ENCODE measurements around the gene TMEM121B. TPM values are rescaled to one million over a fixed set of nuclear protein-coding genes. Genes with fewer than 3 reads are reported as not detected.

The TMEM121B gene
- total and polyA plus RNA-seq, 4 donors: 0.06 to 0.17 (median 0.10) TPM

- WGBS: 26% methylated on average over 17 of the region's 17 CpGs
- no peak for DNase-seq (ENCODE audit: low spot score)
- TF ChIP-seq, protein P1, sequence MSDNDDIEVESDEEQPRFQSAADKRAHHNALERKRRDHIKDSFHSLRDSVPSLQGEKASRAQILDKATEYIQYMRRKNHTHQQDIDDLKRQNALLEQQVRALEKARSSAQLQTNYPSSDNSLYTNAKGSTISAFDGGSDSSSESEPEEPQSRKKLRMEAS (IDR thresholded peaks at IDR 0.05): no peak
- TF ChIP-seq EGR1 (IDR thresholded peaks at IDR 0.05; ENCODE audit: low read depth in 2 of 2): no peak
- TF ChIP-seq, protein P2, sequence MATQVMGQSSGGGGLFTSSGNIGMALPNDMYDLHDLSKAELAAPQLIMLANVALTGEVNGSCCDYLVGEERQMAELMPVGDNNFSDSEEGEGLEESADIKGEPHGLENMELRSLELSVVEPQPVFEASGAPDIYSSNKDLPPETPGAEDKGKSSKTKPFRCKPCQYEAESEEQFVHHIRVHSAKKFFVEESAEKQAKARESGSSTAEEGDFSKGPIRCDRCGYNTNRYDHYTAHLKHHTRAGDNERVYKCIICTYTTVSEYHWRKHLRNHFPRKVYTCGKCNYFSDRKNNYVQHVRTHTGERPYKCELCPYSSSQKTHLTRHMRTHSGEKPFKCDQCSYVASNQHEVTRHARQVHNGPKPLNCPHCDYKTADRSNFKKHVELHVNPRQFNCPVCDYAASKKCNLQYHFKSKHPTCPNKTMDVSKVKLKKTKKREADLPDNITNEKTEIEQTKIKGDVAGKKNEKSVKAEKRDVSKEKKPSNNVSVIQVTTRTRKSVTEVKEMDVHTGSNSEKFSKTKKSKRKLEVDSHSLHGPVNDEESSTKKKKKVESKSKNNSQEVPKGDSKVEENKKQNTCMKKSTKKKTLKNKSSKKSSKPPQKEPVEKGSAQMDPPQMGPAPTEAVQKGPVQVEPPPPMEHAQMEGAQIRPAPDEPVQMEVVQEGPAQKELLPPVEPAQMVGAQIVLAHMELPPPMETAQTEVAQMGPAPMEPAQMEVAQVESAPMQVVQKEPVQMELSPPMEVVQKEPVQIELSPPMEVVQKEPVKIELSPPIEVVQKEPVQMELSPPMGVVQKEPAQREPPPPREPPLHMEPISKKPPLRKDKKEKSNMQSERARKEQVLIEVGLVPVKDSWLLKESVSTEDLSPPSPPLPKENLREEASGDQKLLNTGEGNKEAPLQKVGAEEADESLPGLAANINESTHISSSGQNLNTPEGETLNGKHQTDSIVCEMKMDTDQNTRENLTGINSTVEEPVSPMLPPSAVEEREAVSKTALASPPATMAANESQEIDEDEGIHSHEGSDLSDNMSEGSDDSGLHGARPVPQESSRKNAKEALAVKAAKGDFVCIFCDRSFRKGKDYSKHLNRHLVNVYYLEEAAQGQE (IDR thresholded peaks at IDR 0.05): no peak
- H3K27ac ChIP-seq (ENCODE audit: low read depth in 1 of 2, low read length in 2 of 2): peak overlapping the region; percentile 97 to 99
- no peaks in the 10 kb centered on the region for H3K9me3 ChIP-seq (ENCODE audit: control insufficient read depth in 4 of 4, low read length in 3 of 4)
- no peaks in the 10 kb centered on the region for H3K27me3 ChIP-seq (ENCODE audit: control insufficient read depth in 4 of 4, insufficient read depth in 4 of 4, low read length in 3 of 4)
- peaks cover 10 to 46% (median 29%) of the 10 kb centered on the region in 4 donors for H3K4me1 ChIP-seq (ENCODE audit: control insufficient read depth in 4 of 4, insufficient read depth in 4 of 4, low read length in 3 of 4)
- H3K4me3 ChIP-seq (ENCODE audit: low read depth in 1 of 3, low read length in 3 of 3): peak overlapping the region; percentile 78 to 87 (median 81)
- peak overlapping the region; percentile 71 to 72 for H3K9ac ChIP-seq (ENCODE audit: low read depth in 1 of 2, low read length in 2 of 2)
- H3K36me3 ChIP-seq (ENCODE audit: control insufficient read depth in 4 of 4, insufficient read depth in 3 of 4, low read depth in 1 of 4, low read length in 3 of 4): peaks cover 0 to 2% (median 0%) of the 10 kb centered on the region in 4 donors
Observed at GRCh38 chr22:17158176-17158567, 37.0 kb upstream of the TMEM121B start.

- H3K4me1 ChIP-seq (ENCODE audit: control insufficient read depth in 4 of 4, insufficient read depth in 4 of 4, low read length in 3 of 4): peaks cover 13 to 43% (median 29%) of the 10 kb centered on the region in 4 donors
- no peak for DNase-seq (ENCODE audit: low spot score)
- H3K27me3 ChIP-seq (ENCODE audit: control insufficient read depth in 4 of 4, insufficient read depth in 4 of 4, low read length in 3 of 4): no peaks in the 10 kb centered on the region
- peak overlapping the region in 1 of 3 donors; percentile 78 for H3K4me3 ChIP-seq (ENCODE audit: low read depth in 1 of 3, low read length in 3 of 3)
- no peak overlapping the region for H3K9ac ChIP-seq (ENCODE audit: low read depth in 1 of 2, low read length in 2 of 2)
- WGBS: 73% methylated on average over 3 of the region's 3 CpGs
- peaks cover 0 to 2% (median 0%) of the 10 kb centered on the region in 4 donors for H3K36me3 ChIP-seq (ENCODE audit: control insufficient read depth in 4 of 4, insufficient read depth in 3 of 4, low read depth in 1 of 4, low read length in 3 of 4)
- H3K27ac ChIP-seq (ENCODE audit: low read depth in 1 of 2, low read length in 2 of 2): peak overlapping the region in 1 of 2 donors; percentile 99
- no peaks in the 10 kb centered on the region for H3K9me3 ChIP-seq (ENCODE audit: control insufficient read depth in 4 of 4, low read length in 3 of 4)
- TF ChIP-seq HNF4G (IDR thresholded peaks at IDR 0.05): no peak
- TF ChIP-seq, protein P2 (IDR thresholded peaks at IDR 0.05): no peak
- no peak for TF ChIP-seq RAD21 (IDR thresholded peaks at IDR 0.05)
- no peak for TF ChIP-seq SP1 (IDR thresholded peaks at IDR 0.05)
- TF ChIP-seq JUND (IDR thresholded peaks at IDR 0.05): no peak
- TF ChIP-seq NR2F2 (IDR thresholded peaks at IDR 0.05): no peak
Observed at GRCh38 chr22:17157714-17158113, 36.6 kb upstream of the TMEM121B start.

DNA sequence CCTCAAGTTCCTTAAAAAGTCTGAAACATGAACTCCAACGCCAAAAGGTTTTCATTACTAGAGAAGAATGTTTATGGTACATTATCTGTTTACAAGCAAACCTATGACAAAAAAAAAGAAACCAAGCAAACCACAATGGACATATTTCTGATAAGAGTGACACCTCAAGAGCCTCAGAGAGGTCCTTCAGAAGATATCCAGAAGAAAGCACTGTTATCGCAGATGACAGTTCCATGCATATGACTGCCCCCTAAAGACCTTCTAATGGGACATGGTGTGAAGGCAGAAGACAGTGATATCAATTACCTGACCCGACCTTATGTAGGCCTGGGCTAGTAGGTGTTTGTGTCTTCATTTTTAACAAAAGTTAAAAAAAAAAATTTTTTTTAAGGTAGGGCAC lies 34.8 kb upstream of the TMEM121B start:
- Histone ChIP-seq H3K27ac (ENCODE audit: low read depth in 1 of 2, low read length in 2 of 2) (no peak overlapping the region), H3K27me3 (ENCODE audit: control insufficient read depth in 4 of 4, insufficient read depth in 4 of 4, low read length in 3 of 4) (no peaks in the 10 kb centered on the region), H3K9ac (ENCODE audit: low read depth in 1 of 2, low read length in 2 of 2) (no peak overlapping the region), H3K4me1 (ENCODE audit: control insufficient read depth in 4 of 4, insufficient read depth in 4 of 4, low read length in 3 of 4) (peaks cover 12 to 47% (median 24%) of the 10 kb centered on the region in 4 donors), H3K9me3 (ENCODE audit: control insufficient read depth in 4 of 4, low read length in 3 of 4) (no peaks in the 10 kb centered on the region), H3K36me3 (ENCODE audit: control insufficient read depth in 4 of 4, insufficient read depth in 3 of 4, low read depth in 1 of 4, low read length in 3 of 4) (peaks cover 0 to 2% (median 0%) of the 10 kb centered on the region in 4 donors), H3K4me3 (ENCODE audit: low read depth in 1 of 3, low read length in 3 of 3) (no peak overlapping the region)
- DNase-seq (ENCODE audit: low spot score): no peak
- WGBS: 86% methylated on average over 3 of the region's 3 CpGs
- TF ChIP-seq HNF4A (conservative IDR thresholded peaks at IDR 0.05): no peak
- TF ChIP-seq FOXA1 (IDR thresholded peaks at IDR 0.05): no peak
- TF ChIP-seq, protein P3, sequence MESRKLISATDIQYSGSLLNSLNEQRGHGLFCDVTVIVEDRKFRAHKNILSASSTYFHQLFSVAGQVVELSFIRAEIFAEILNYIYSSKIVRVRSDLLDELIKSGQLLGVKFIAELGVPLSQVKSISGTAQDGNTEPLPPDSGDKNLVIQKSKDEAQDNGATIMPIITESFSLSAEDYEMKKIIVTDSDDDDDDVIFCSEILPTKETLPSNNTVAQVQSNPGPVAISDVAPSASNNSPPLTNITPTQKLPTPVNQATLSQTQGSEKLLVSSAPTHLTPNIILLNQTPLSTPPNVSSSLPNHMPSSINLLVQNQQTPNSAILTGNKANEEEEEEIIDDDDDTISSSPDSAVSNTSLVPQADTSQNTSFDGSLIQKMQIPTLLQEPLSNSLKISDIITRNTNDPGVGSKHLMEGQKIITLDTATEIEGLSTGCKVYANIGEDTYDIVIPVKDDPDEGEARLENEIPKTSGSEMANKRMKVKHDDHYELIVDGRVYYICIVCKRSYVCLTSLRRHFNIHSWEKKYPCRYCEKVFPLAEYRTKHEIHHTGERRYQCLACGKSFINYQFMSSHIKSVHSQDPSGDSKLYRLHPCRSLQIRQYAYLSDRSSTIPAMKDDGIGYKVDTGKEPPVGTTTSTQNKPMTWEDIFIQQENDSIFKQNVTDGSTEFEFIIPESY (IDR thresholded peaks at IDR 0.05): no peak
- TF ChIP-seq, protein P4, sequence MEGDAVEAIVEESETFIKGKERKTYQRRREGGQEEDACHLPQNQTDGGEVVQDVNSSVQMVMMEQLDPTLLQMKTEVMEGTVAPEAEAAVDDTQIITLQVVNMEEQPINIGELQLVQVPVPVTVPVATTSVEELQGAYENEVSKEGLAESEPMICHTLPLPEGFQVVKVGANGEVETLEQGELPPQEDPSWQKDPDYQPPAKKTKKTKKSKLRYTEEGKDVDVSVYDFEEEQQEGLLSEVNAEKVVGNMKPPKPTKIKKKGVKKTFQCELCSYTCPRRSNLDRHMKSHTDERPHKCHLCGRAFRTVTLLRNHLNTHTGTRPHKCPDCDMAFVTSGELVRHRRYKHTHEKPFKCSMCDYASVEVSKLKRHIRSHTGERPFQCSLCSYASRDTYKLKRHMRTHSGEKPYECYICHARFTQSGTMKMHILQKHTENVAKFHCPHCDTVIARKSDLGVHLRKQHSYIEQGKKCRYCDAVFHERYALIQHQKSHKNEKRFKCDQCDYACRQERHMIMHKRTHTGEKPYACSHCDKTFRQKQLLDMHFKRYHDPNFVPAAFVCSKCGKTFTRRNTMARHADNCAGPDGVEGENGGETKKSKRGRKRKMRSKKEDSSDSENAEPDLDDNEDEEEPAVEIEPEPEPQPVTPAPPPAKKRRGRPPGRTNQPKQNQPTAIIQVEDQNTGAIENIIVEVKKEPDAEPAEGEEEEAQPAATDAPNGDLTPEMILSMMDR (IDR thresholded peaks at IDR 0.05; ENCODE audit: low read depth, low read length, missing input control): no peak

Data from liver (tissue), 9 donors.